MV-4-11 (cell line): ENCODE measurements around the gene RAB8A.

Source experiments
- DNase-seq: peaks from one replicate; lab custom pipeline; 2025; lab: John Stamatoyannopoulos, UW

RAB8A gene

DNA sequence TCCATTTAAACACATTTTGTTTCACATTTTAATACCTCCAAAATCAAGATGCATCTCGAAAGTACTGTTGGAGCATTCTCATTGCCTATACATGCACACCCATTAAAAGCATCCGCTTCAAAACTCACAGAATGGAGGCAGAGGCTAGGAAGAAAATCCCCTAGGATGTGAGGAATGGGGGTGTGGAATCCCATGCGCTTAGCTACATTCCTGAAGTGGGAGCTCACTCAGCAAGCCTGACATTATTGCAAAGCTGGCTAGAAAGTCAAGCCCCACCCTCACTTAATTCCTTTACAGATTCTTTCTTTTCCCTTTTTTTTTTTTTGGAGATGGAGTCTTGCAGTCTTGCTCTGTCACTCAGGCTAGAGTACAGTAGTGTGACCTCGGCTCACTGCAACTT, 68.9 kb downstream of the RAB8A start:
- peak; percentile 39 for DNase-seq
